Neuron (in vitro differentiated cells): ENCODE results near the gene SLC25A22.

Experiments used
- H2AFZ ChIP-seq: one replicate; pipeline ENCODE4 v1.6.1; 2013; ENCODE audit warnings: low read depth, mild to moderate bottlenecking, inconsistent platforms, low read length, moderate library complexity
- H3K27me3 ChIP-seq: one replicate; pipeline ENCODE4 v1.6.1; 2013; ENCODE audit warnings: low read length; ENCODE audit not compliant: insufficient read depth
- H3K36me3 ChIP-seq: one replicate; pipeline ENCODE4 v1.6.1; 2013; ENCODE audit warnings: low read length; ENCODE audit not compliant: insufficient read depth
- H3K4me1 ChIP-seq: one replicate; pipeline ENCODE4 v1.6.1; 2013; ENCODE audit warnings: low read length; ENCODE audit not compliant: insufficient read depth
- H3K4me3 ChIP-seq: 2 replicates; pipeline ENCODE4 v1.5.1; 2013; ENCODE audit warnings: mild to moderate bottlenecking, low read length, moderate library complexity
- H3K9me3 ChIP-seq: one replicate; pipeline ENCODE4 v1.6.1; 2013; ENCODE audit warnings: low read length

SLC25A22 gene

GRCh38 chr11:790721-791564, 7.1 kb downstream of the SLC25A22 start:
- Histone ChIP-seq H3K4me3 (no peak overlapping the region), H3K9me3 (no peaks in the 10 kb centered on the region), H3K36me3 (peaks cover 29% of the 10 kb centered on the region), H2AFZ (no peak overlapping the region), H3K4me1 (peaks cover 17% of the 10 kb centered on the region), H3K27me3 (no peaks in the 10 kb centered on the region)

- peaks cover 29% of the 10 kb centered on the region for H3K36me3 ChIP-seq
- no peaks in the 10 kb centered on the region for H3K27me3 ChIP-seq
- H3K4me1 ChIP-seq = peaks cover 8% of the 10 kb centered on the region
- no peak within 1 kb of the TSS for H3K4me3 ChIP-seq
- H3K9me3 ChIP-seq = no peaks in the 10 kb centered on the region
- no peak within 1 kb of the TSS for H2AFZ ChIP-seq
These were observed 8.1 kb downstream of the SLC25A22 start, which contains the start of gene CEND1 for GRCh38 chr11:789943-790342. CEND1 (minus strand) TSS chr11:790090; CDS start chr11:788576, 1,514 bp downstream.

- Histone ChIP-seq H3K36me3 (peaks cover 24% of the 10 kb centered on the region), H3K4me3 (no peak overlapping the region), H3K9me3 (no peaks in the 10 kb centered on the region), H3K4me1 (peaks cover 8% of the 10 kb centered on the region), H3K27me3 (no peaks in the 10 kb centered on the region), H2AFZ (no peak overlapping the region)
These were observed 8.8 kb downstream of the SLC25A22 start for GRCh38 chr11:788953-789940.

GRCh38 chr11:788009-788640, 10.0 kb downstream of the SLC25A22 start:
- Histone ChIP-seq H3K27me3 (no peaks in the 10 kb centered on the region), H3K9me3 (no peaks in the 10 kb centered on the region), H3K4me1 (peaks cover 8% of the 10 kb centered on the region), H2AFZ (no peak overlapping the region), H3K36me3 (peaks cover 14% of the 10 kb centered on the region), H3K4me3 (no peak overlapping the region)

- H2AFZ ChIP-seq = no peak overlapping the region
- no peaks in the 10 kb centered on the region for H3K9me3 ChIP-seq
- H3K27me3 ChIP-seq = no peaks in the 10 kb centered on the region
- H3K4me1 ChIP-seq = peaks cover 8% of the 10 kb centered on the region
- H3K4me3 ChIP-seq = no peak overlapping the region
- H3K36me3 ChIP-seq = peaks cover 7% of the 10 kb centered on the region
These were observed 10.9 kb downstream of the SLC25A22 start for GRCh38 chr11:787084-787675.

- no peak overlapping the region for H3K4me3 ChIP-seq
- peaks cover 8% of the 10 kb centered on the region for H3K4me1 ChIP-seq
- no peak overlapping the region for H2AFZ ChIP-seq
- no peaks in the 10 kb centered on the region for H3K9me3 ChIP-seq
- H3K36me3 ChIP-seq = no peaks in the 10 kb centered on the region
- no peaks in the 10 kb centered on the region for H3K27me3 ChIP-seq
These were observed 11.6 kb downstream of the SLC25A22 start for GRCh38 chr11:786235-787083.

- H3K9me3 ChIP-seq = no peaks in the 10 kb centered on the region
- peaks cover 2% of the 10 kb centered on the region for H3K36me3 ChIP-seq
- H2AFZ ChIP-seq = no peak overlapping the region
- no peaks in the 10 kb centered on the region for H3K27me3 ChIP-seq
- peaks cover 14% of the 10 kb centered on the region for H3K4me1 ChIP-seq
- H3K4me3 ChIP-seq = no peak overlapping the region
These were observed 14.5 kb downstream of the SLC25A22 start for GRCh38 chr11:783581-784015.

GRCh38 chr11:782264-783174, 15.6 kb downstream of the SLC25A22 start:
- no peaks in the 10 kb centered on the region for H3K27me3 ChIP-seq
- H3K9me3 ChIP-seq = no peaks in the 10 kb centered on the region
- H3K4me3 ChIP-seq = no peak overlapping the region
- H3K36me3 ChIP-seq = peaks cover 2% of the 10 kb centered on the region
- H3K4me1 ChIP-seq = peaks cover 22% of the 10 kb centered on the region
- no peak overlapping the region for H2AFZ ChIP-seq

- Histone ChIP-seq H2AFZ (no peak overlapping the region), H3K4me1 (peaks cover 36% of the 10 kb centered on the region), H3K4me3 (no peak overlapping the region), H3K36me3 (peaks cover 3% of the 10 kb centered on the region), H3K27me3 (no peaks in the 10 kb centered on the region), H3K9me3 (no peaks in the 10 kb centered on the region)
These were observed 18.0 kb downstream of the SLC25A22 start for GRCh38 chr11:779955-780532.

- Histone ChIP-seq H3K9me3 (no peaks in the 10 kb centered on the region), H3K36me3 (peaks cover 6% of the 10 kb centered on the region), H2AFZ (no peak overlapping the region), H3K4me1 (peaks cover 36% of the 10 kb centered on the region), H3K27me3 (no peaks in the 10 kb centered on the region), H3K4me3 (no peak overlapping the region)
These were observed 18.8 kb downstream of the SLC25A22 start for GRCh38 chr11:778976-779954.
